DOHH2 (cell line): ENCODE measurements around the gene PRKD2.

Experiments
- EZH2phosphoT487 ChIP-seq: fragments of 200-600 bp; sonication (generic); IDR thresholded peaks from 2 replicates; pipeline ENCODE4 v1.6.1; 2017; ENCODE audit warnings: borderline replicate concordance, mild to moderate bottlenecking, antibody characterized with exemption, low read length, moderate library complexity, mixed read lengths
- TF ChIP-seq, protein P1 (sequence below): fragments of 200-600 bp; sonication (generic); IDR thresholded peaks from one replicate; pipeline ENCODE4 v1.5.1; 2014; ENCODE audit warnings: antibody characterized with exemption, mild to moderate bottlenecking, low read depth, low read length; ENCODE audit not compliant: poor library complexity, severe bottlenecking

DNA sequence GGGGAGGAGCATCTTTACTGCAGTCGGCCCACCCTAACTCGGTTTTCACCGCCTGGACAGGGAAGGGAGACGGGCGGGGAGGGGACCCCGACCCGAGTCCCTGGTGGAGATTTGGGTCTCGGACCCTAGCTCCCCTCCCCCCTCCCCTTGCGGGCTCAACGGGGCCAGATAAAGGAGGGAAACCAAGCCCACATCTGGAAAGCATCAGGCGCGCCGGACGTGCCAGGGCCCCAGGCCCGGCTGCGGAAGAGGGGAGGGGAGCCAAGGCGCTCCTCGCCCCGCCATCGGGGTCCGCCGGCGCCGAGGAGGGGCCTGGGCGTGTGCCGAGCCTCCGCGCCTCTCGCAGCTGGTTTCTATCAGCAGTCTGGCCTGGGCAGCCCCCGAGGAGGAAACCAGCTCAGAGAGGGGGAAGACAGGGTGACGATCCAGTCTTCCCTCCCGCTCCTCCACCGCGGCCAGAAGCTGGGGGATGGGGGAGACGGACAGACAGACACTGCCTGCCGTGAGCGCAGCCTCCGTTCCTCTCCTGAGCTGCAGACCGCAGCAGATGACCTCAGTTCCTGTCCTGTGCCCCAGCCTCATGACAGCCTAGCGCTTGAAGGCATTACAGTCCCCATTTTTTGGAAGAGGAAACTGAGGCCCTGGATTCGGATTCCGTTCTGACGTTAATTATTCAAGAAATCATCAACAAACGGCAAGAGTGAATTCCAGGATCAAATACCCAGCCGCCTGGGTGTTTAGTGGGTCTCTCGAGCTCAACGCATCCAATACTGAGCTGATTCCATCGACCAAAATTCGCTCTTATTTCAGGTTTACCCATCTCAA, 77.3 kb downstream of the PRKD2 start:
- TF ChIP-seq, protein P1, sequence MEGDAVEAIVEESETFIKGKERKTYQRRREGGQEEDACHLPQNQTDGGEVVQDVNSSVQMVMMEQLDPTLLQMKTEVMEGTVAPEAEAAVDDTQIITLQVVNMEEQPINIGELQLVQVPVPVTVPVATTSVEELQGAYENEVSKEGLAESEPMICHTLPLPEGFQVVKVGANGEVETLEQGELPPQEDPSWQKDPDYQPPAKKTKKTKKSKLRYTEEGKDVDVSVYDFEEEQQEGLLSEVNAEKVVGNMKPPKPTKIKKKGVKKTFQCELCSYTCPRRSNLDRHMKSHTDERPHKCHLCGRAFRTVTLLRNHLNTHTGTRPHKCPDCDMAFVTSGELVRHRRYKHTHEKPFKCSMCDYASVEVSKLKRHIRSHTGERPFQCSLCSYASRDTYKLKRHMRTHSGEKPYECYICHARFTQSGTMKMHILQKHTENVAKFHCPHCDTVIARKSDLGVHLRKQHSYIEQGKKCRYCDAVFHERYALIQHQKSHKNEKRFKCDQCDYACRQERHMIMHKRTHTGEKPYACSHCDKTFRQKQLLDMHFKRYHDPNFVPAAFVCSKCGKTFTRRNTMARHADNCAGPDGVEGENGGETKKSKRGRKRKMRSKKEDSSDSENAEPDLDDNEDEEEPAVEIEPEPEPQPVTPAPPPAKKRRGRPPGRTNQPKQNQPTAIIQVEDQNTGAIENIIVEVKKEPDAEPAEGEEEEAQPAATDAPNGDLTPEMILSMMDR = no peak
- TF ChIP-seq EZH2phosphoT487 = no peak
